ENCODE results near the gene KLKB1.
"Not testable (repeated sequence)": the region's sequence is repeated elsewhere in the genome, so short reads cannot be mapped to it uniquely, and the experiment has no call there.

DNA sequence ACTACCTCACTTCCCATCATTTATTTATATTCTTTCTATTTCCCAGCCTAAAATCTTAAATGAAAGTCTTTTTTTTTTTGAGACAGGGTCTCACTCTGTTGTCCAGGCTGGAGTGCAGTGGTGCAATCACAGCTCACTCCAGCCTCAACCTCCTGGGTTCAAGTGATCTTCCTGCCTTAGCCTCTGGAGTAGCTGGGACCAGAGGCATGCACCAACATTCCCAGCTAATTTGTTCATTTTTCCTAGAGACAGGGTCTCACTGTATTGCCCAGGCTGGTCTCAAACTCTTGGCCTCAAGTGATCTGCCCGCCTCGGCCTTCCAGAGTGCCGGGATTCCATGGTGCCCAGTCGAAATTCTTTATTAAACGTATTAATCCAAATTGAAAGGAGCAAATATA is 46.1 kb downstream of the KLKB1 start:
- not testable (repeated sequence) for TF ChIP-seq CTCF (IDR thresholded peaks at IDR 0.05); ZFX (IDR thresholded peaks at IDR 0.05; ENCODE audit: borderline replicate concordance)
